NCI-H82 treated with DMSO at 0.1 percent for 48 hours (cell line): ENCODE results near the gene STMN3.
"Not testable (repeated sequence)": the region's sequence is repeated elsewhere in the genome, so short reads cannot be mapped to it uniquely, and the experiment has no call there.

ENCODE experiments used
- DNase-seq: peaks from one replicate; lab custom pipeline; 2025; ENCODE audit not compliant: unreplicated experiment; lab: John Stamatoyannopoulos, UW

The STMN3 gene

GRCh38 chr20:63678667-63679465 is 25.6 kb upstream of the STMN3 start:
- DNase-seq = no peak

- DNase-seq = no peak
Observed at GRCh38 chr20:63678071-63678470, 24.8 kb upstream of the STMN3 start.

- no peak for DNase-seq
Observed at GRCh38 chr20:63675681-63676368, 22.6 kb upstream of the STMN3 start.

GRCh38 chr20:63673951-63674350 is 20.7 kb upstream of the STMN3 start:
- DNase-seq = no peak

GRCh38 chr20:63672666-63673065 is 19.4 kb upstream of the STMN3 start:
- no peak for DNase-seq

GRCh38 chr20:63671695-63672094 is 18.5 kb upstream of the STMN3 start:
- DNase-seq = not testable (repeated sequence)

- DNase-seq = no peak
Observed at GRCh38 chr20:63668351-63668750, 15.1 kb upstream of the STMN3 start.

- DNase-seq = no peak
Observed at GRCh38 chr20:63667858-63668257, 14.6 kb upstream of the STMN3 start.

- DNase-seq = no peak
Observed at GRCh38 chr20:63665708-63666107, 12.5 kb upstream of the STMN3 start.

GRCh38 chr20:63664861-63665594 is 11.8 kb upstream of the STMN3 start:
- no peak for DNase-seq

- no peak for DNase-seq
Observed at GRCh38 chr20:63664143-63664851, 11.1 kb upstream of the STMN3 start.

- no peak for DNase-seq
Observed at GRCh38 chr20:63663332-63664066, 10.3 kb upstream of the STMN3 start.

- DNase-seq = no peak
Observed at GRCh38 chr20:63662813-63663189, 9.6 kb upstream of the STMN3 start.

GRCh38 chr20:63661959-63662812 is 9.0 kb upstream of the STMN3 start:
- no peak for DNase-seq

- no peak for DNase-seq
Observed at GRCh38 chr20:63661108-63661507, 7.9 kb upstream of the STMN3 start.

GRCh38 chr20:63660622-63661021 is 7.4 kb upstream of the STMN3 start:
- DNase-seq = no peak

GRCh38 chr20:63660174-63660573 is 7.0 kb upstream of the STMN3 start:
- DNase-seq = not testable (repeated sequence)

- no peak for DNase-seq
Observed at GRCh38 chr20:63659370-63659769, 6.1 kb upstream of the STMN3 start.

GRCh38 chr20:63658749-63659187 is 5.5 kb upstream of the STMN3 start:
- no peak for DNase-seq
